GM10847 (cell line): Measurements from ENCODE around the gene EGR1.

Source experiments
- POLR2A ChIP-seq: IDR thresholded peaks from 2 replicates; pipeline ENCODE4 v1.6.1; 2011; ENCODE audit not compliant: insufficient read length; ENCODE audit errors: extremely low read depth

The EGR1 gene

DNA sequence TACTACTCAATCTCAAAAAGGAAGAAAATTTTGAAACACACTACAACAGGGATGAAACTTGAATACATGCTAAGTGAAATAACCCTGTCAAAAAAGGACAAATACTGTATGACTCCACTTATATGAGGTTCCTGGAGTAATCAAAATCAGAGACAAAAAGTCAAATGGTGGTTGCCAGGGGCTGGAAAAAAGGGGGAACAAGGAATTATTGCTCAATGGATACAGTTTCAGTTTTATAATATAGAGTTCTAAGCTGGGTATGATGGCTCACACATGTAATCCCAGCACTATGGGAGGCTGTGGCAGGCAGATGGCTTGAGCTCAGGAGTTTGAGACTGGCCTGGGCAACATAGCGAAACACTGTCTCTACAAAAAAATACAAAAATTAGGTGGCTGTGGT, 48.7 kb downstream of the EGR1 start:
- TF ChIP-seq POLR2A = no peak

DNA sequence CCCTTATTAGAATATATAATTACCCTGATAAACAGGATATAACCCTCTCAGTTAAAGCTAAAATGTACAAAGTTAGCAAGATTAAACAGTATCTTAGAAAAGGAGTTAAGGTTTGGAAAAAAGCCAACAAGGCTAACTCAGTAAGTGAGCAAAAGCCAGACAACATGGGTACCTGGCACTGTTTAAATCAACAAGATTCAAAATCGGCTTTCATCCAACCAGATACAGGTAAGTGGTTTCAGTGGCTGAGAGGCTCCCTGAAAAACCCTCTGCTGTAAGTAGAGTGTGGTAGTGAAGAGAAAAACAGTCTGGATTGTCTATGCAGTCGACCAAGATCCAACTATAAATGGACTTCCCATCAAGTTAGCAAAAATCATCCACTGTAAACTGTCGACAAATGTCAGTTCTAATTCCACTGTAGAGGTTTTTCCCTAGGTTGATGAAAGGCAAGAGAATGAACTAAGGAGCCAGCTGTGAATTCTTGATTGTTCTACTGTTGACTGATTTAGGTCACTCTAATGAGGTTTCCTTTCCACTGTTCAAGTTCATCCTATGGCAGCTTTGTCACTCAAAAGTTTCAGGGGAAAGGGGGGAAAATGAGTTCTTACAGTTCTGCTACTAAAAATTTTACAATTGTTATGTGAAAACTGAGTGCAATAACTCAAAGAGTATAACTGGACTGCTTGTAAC, 50.4 kb downstream of the EGR1 start:
- TF ChIP-seq POLR2A = no peak

DNA sequence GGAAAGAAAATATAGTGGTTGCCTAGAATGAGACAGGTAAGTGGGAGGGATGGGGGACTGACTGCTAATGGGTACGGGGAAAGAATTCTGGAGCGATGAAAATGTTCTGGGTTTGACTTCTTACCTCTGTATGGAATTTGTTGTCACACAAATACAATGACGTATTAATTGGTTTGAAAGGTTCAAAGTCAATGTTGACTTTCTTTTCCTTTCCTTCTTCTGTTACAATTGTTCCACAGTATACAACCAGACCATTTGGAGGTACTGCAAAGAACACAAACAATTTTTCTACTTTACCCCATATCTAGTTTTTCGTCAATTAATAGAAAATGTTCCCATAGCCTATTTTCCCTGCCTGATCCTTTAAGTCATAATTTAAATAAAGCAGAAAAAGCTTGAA, 52.2 kb downstream of the EGR1 start:
- TF ChIP-seq POLR2A = no peak
